ENCODE results near the gene RASAL2. TPM values are rescaled to one million over a fixed set of nuclear protein-coding genes. Genes with fewer than 3 reads are reported as not detected.
"Not testable (repeated sequence)": the region's sequence is repeated elsewhere in the genome, so short reads cannot be mapped to it uniquely, and the experiment has no call there.

RASAL2 gene
- polyA plus RNA-seq, 1 donor, result 17.0 TPM

- peaks cover 2% of the 10 kb centered on the region for H3K27me3 ChIP-seq (ENCODE audit: control insufficient read depth, insufficient read depth, low read length)
- H3K27ac ChIP-seq (ENCODE audit: low read length), result no peak overlapping the region
- H3K9me3 ChIP-seq (ENCODE audit: control insufficient read depth, low read depth, low read length), result no peaks in the 10 kb centered on the region
- no peak overlapping the region for H3K4me3 ChIP-seq (ENCODE audit: low read length)
- peaks cover 2% of the 10 kb centered on the region for H3K4me1 ChIP-seq (ENCODE audit: control insufficient read depth, insufficient read depth, low read length)
- no CpG with 5 or more reads among the region's 10 CpGs for WGBS (ENCODE audit: insufficient coverage, low lambda C conversion rate)
- DNase-seq, result no peak
- no peaks in the 10 kb centered on the region for H3K36me3 ChIP-seq (ENCODE audit: control insufficient read depth, insufficient read depth, low read length)
Observed at GRCh38 chr1:178500936-178501554, 407.1 kb downstream of the RASAL2 start.

- Histone ChIP-seq H3K27ac (ENCODE audit: low read length) (no peak overlapping the region), H3K4me3 (ENCODE audit: low read length) (no peak overlapping the region), H3K4me1 (ENCODE audit: control insufficient read depth, insufficient read depth, low read length) (peaks cover 7% of the 10 kb centered on the region), H3K9me3 (ENCODE audit: control insufficient read depth, low read depth, low read length) (no peaks in the 10 kb centered on the region), H3K36me3 (ENCODE audit: control insufficient read depth, insufficient read depth, low read length) (no peaks in the 10 kb centered on the region), H3K27me3 (ENCODE audit: control insufficient read depth, insufficient read depth, low read length) (peaks cover 2% of the 10 kb centered on the region)
- DNase-seq, result peak; percentile 54 to 55
- WGBS (ENCODE audit: insufficient coverage, low lambda C conversion rate), result no CpG with 5 or more reads among the region's 5 CpGs
Observed at GRCh38 chr1:178501705-178502329, 407.9 kb downstream of the RASAL2 start.

- no peak for DNase-seq
- no peak overlapping the region for H3K4me3 ChIP-seq (ENCODE audit: low read length)
- H3K4me1 ChIP-seq (ENCODE audit: control insufficient read depth, insufficient read depth, low read length), result peaks cover 12% of the 10 kb centered on the region
- no peaks in the 10 kb centered on the region for H3K9me3 ChIP-seq (ENCODE audit: control insufficient read depth, low read depth, low read length)
- H3K36me3 ChIP-seq (ENCODE audit: control insufficient read depth, insufficient read depth, low read length), result no peaks in the 10 kb centered on the region
- H3K27me3 ChIP-seq (ENCODE audit: control insufficient read depth, insufficient read depth, low read length), result peaks cover 2% of the 10 kb centered on the region
- H3K27ac ChIP-seq (ENCODE audit: low read length), result no peak overlapping the region
- 100% methylated on average over 1 of the region's 3 CpGs for WGBS (ENCODE audit: insufficient coverage, low lambda C conversion rate)
Observed at GRCh38 chr1:178502330-178502714, 408.4 kb downstream of the RASAL2 start.

- no peaks in the 10 kb centered on the region for H3K36me3 ChIP-seq (ENCODE audit: control insufficient read depth, insufficient read depth, low read length)
- H3K4me1 ChIP-seq (ENCODE audit: control insufficient read depth, insufficient read depth, low read length), result peaks cover 12% of the 10 kb centered on the region
- 80% methylated on average over 1 of the region's 5 CpGs for WGBS (ENCODE audit: insufficient coverage, low lambda C conversion rate)
- H3K4me3 ChIP-seq (ENCODE audit: low read length), result no peak overlapping the region
- H3K9me3 ChIP-seq (ENCODE audit: control insufficient read depth, low read depth, low read length), result no peaks in the 10 kb centered on the region
- no peak for DNase-seq
- H3K27me3 ChIP-seq (ENCODE audit: control insufficient read depth, insufficient read depth, low read length), result peaks cover 2% of the 10 kb centered on the region
- H3K27ac ChIP-seq (ENCODE audit: low read length), result no peak overlapping the region
Observed at GRCh38 chr1:178502856-178503255, 409.0 kb downstream of the RASAL2 start.

- H3K4me1 ChIP-seq (ENCODE audit: control insufficient read depth, insufficient read depth, low read length), result peaks cover 12% of the 10 kb centered on the region
- H3K27ac ChIP-seq (ENCODE audit: low read length); H3K27me3 ChIP-seq (ENCODE audit: control insufficient read depth, insufficient read depth, low read length); H3K4me3 ChIP-seq (ENCODE audit: low read length); H3K9me3 ChIP-seq (ENCODE audit: control insufficient read depth, low read depth, low read length); DNase-seq; H3K36me3 ChIP-seq (ENCODE audit: control insufficient read depth, insufficient read depth, low read length): not testable (repeated sequence)
- WGBS (ENCODE audit: insufficient coverage, low lambda C conversion rate), result no CpG with 5 or more reads among the region's 14 CpGs
Observed at GRCh38 chr1:178503316-178503715, 409.4 kb downstream of the RASAL2 start.

- Histone ChIP-seq H3K36me3 (ENCODE audit: control insufficient read depth, insufficient read depth, low read length) (no peaks in the 10 kb centered on the region), H3K27ac (ENCODE audit: low read length) (no peak overlapping the region), H3K4me1 (ENCODE audit: control insufficient read depth, insufficient read depth, low read length) (peaks cover 12% of the 10 kb centered on the region), H3K4me3 (ENCODE audit: low read length) (no peak overlapping the region), H3K9me3 (ENCODE audit: control insufficient read depth, low read depth, low read length) (no peaks in the 10 kb centered on the region), H3K27me3 (ENCODE audit: control insufficient read depth, insufficient read depth, low read length) (peaks cover 2% of the 10 kb centered on the region)
- no CpG with 5 or more reads among the region's 6 CpGs for WGBS (ENCODE audit: insufficient coverage, low lambda C conversion rate)
- DNase-seq, result no peak
Observed at GRCh38 chr1:178503849-178504248, 409.9 kb downstream of the RASAL2 start.

- peaks cover 12% of the 10 kb centered on the region for H3K4me1 ChIP-seq (ENCODE audit: control insufficient read depth, insufficient read depth, low read length)
- DNase-seq, result no peak
- H3K9me3 ChIP-seq (ENCODE audit: control insufficient read depth, low read depth, low read length), result no peaks in the 10 kb centered on the region
- H3K4me3 ChIP-seq (ENCODE audit: low read length), result no peak overlapping the region
- peaks cover 2% of the 10 kb centered on the region for H3K27me3 ChIP-seq (ENCODE audit: control insufficient read depth, insufficient read depth, low read length)
- no CpG with 5 or more reads among the region's 4 CpGs for WGBS (ENCODE audit: insufficient coverage, low lambda C conversion rate)
- no peaks in the 10 kb centered on the region for H3K36me3 ChIP-seq (ENCODE audit: control insufficient read depth, insufficient read depth, low read length)
- no peak overlapping the region for H3K27ac ChIP-seq (ENCODE audit: low read length)
Observed at GRCh38 chr1:178504286-178504685, 410.4 kb downstream of the RASAL2 start.

GRCh38 chr1:178506177-178506576, 412.3 kb downstream of the RASAL2 start:
- no peak for DNase-seq
- Histone ChIP-seq H3K27me3 (ENCODE audit: control insufficient read depth, insufficient read depth, low read length) (peaks cover 2% of the 10 kb centered on the region), H3K27ac (ENCODE audit: low read length) (no peak overlapping the region), H3K4me1 (ENCODE audit: control insufficient read depth, insufficient read depth, low read length) (peaks cover 12% of the 10 kb centered on the region), H3K9me3 (ENCODE audit: control insufficient read depth, low read depth, low read length) (no peaks in the 10 kb centered on the region), H3K4me3 (ENCODE audit: low read length) (no peak overlapping the region), H3K36me3 (ENCODE audit: control insufficient read depth, insufficient read depth, low read length) (no peaks in the 10 kb centered on the region)
- WGBS (ENCODE audit: insufficient coverage, low lambda C conversion rate), result no CpG with 5 or more reads among the region's 6 CpGs

- Histone ChIP-seq H3K27me3 (ENCODE audit: control insufficient read depth, insufficient read depth, low read length) (peaks cover 2% of the 10 kb centered on the region), H3K27ac (ENCODE audit: low read length) (no peak overlapping the region), H3K4me3 (ENCODE audit: low read length) (no peak overlapping the region), H3K4me1 (ENCODE audit: control insufficient read depth, insufficient read depth, low read length) (peaks cover 12% of the 10 kb centered on the region), H3K36me3 (ENCODE audit: control insufficient read depth, insufficient read depth, low read length) (no peaks in the 10 kb centered on the region), H3K9me3 (ENCODE audit: control insufficient read depth, low read depth, low read length) (no peaks in the 10 kb centered on the region)
- DNase-seq, result peak; percentile 92 to 95
- WGBS (ENCODE audit: insufficient coverage, low lambda C conversion rate), result no CpG with 5 or more reads among the region's 6 CpGs
Observed at GRCh38 chr1:178506669-178507068, 412.8 kb downstream of the RASAL2 start.

- Histone ChIP-seq H3K27me3 (ENCODE audit: control insufficient read depth, insufficient read depth, low read length) (peaks cover 2% of the 10 kb centered on the region), H3K36me3 (ENCODE audit: control insufficient read depth, insufficient read depth, low read length) (no peaks in the 10 kb centered on the region), H3K4me3 (ENCODE audit: low read length) (no peak overlapping the region), H3K4me1 (ENCODE audit: control insufficient read depth, insufficient read depth, low read length) (peaks cover 12% of the 10 kb centered on the region), H3K9me3 (ENCODE audit: control insufficient read depth, low read depth, low read length) (no peaks in the 10 kb centered on the region), H3K27ac (ENCODE audit: low read length) (no peak overlapping the region)
- no peak for DNase-seq
- no CpG with 5 or more reads among the region's 5 CpGs for WGBS (ENCODE audit: insufficient coverage, low lambda C conversion rate)
Observed at GRCh38 chr1:178509414-178510007, 415.6 kb downstream of the RASAL2 start.
